Muscle of leg (tissue), 16 donors: ENCODE data around the gene ATXN7L1. TPM values are rescaled to one million over a fixed set of nuclear protein-coding genes. Genes with fewer than 3 reads are reported as not detected.

Experiments
- DNase-seq: peaks from one replicate; pipeline ENCODE4 v3.0.0; 2013
- H3K27ac ChIP-seq: one replicate; pipeline ENCODE4 v1.5.1; 2013; ENCODE audit warnings: mild to moderate bottlenecking, low read length, control low read depth
- H3K27me3 ChIP-seq: one replicate; pipeline ENCODE4 v1.6.1; 2013; ENCODE audit warnings: low read length; ENCODE audit not compliant: control insufficient read depth, insufficient read depth
- H3K36me3 ChIP-seq: one replicate; pipeline ENCODE4 v1.6.1; 2013; ENCODE audit warnings: low read length; ENCODE audit not compliant: control insufficient read depth, insufficient read depth
- H3K4me1 ChIP-seq: one replicate; pipeline ENCODE4 v1.6.1; 2013; ENCODE audit warnings: low read length; ENCODE audit not compliant: control insufficient read depth, insufficient read depth
- H3K4me3 ChIP-seq: one replicate; pipeline ENCODE4 v1.5.1; 2013; ENCODE audit warnings: low read length, control low read depth
- H3K9me3 ChIP-seq: replicated peaks from 2 replicates; pipeline ENCODE4 v1.6.1; 2013; ENCODE audit warnings: low read depth, low read length; ENCODE audit not compliant: control insufficient read depth
- WGBS: methylation state at CpG from one replicate; pipeline ENCODE4 v1.1.5; 2013; ENCODE audit warnings: missing lambda C conversion rate; ENCODE audit not compliant: insufficient coverage; 5-methylcytosine and 5-hydroxymethylcytosine counted together
- long read RNA-seq, 11 donors: transcript quantifications; one replicate each; lab custom pipeline, GENCODE V29; 2026
- polyA plus RNA-seq, 8 donors: library from polyadenylated mRNA; unstranded; fragments of 120-200 nt; gene quantifications; one replicate each; pipeline versions ENCODE4 v1.2.1 to v1.2.3, GENCODE V29; 2013; ENCODE audit warnings: inconsistent platforms in 1 of 8, low replicate concordance in 1 of 8; ENCODE audit not compliant: insufficient read length in 8 of 8, insufficient read depth in 1 of 8
- total RNA-seq: library from RNA; stranded (reverse); fragments of 120-200 nt; gene quantifications from one replicate; pipeline ENCODE4 v1.2.4, GENCODE V29; 2013

The ATXN7L1 gene
- total RNA-seq (6.3 TPM), polyA plus RNA-seq (1 to 10 TPM; 4.7 to 7.2 (median 6.2) TPM)
- long read RNA-seq, donor 1 = 0 reads
- long read RNA-seq, donor 2 = 0 reads
- long read RNA-seq, donor 3 = 0 reads
- long read RNA-seq, donor 4 = 0 reads
- long read RNA-seq, donor 5, partial matches to known transcripts = 0 of 2 reads
- long read RNA-seq, donor 5, other reads (novel, unspliced or antisense) = 0 of 2 reads
- long read RNA-seq, donor 6, partial matches to known transcripts = 0 of 2 reads
- long read RNA-seq, donor 6, other reads (novel, unspliced or antisense) = 0 of 2 reads
- long read RNA-seq, donor 7 = 0 reads
- long read RNA-seq, donor 8 = 0 reads
- long read RNA-seq, donor 9 = 0 reads
- long read RNA-seq, donor 10, partial matches to known transcripts = 0 of 6 reads
- long read RNA-seq, donor 10, other reads (novel, unspliced or antisense) = 5 of 6 reads
- long read RNA-seq, donor 11 = 0 reads

- WGBS = under 1% methylated on average over 58 of the region's 77 CpGs
- no peaks in the 10 kb centered on the region for H3K36me3 ChIP-seq
- H3K27me3 ChIP-seq = peaks cover 3% of the 10 kb centered on the region
- peak; percentile 99 for DNase-seq
- H3K27ac ChIP-seq = peak within 1 kb of the TSS; percentile 87
- peak within 1 kb of the TSS; percentile 80 for H3K4me3 ChIP-seq
- peaks cover 16% of the 10 kb centered on the region for H3K4me1 ChIP-seq
- no peaks in the 10 kb centered on the region for H3K9me3 ChIP-seq
These were observed at the start of gene ATXN7L1 for GRCh38 chr7:105876091-105876963. ATXN7L1 (minus strand) TSS chr7:105876599; CDS start chr7:105876558, 41 bp downstream.

- Histone ChIP-seq H3K27ac (no peak overlapping the region), H3K4me1 (no peaks in the 10 kb centered on the region), H3K9me3 (peaks cover 11% of the 10 kb centered on the region), H3K36me3 (no peaks in the 10 kb centered on the region), H3K27me3 (no peaks in the 10 kb centered on the region), H3K4me3 (no peak overlapping the region)
- DNase-seq = no peak
- WGBS = 43% methylated on average over 3 of the region's 3 CpGs
These were observed 49.7 kb upstream of the ATXN7L1 start for GRCh38 chr7:105926131-105926530.

- Histone ChIP-seq H3K9me3 (peaks cover 11% of the 10 kb centered on the region), H3K27ac (no peak overlapping the region), H3K4me3 (no peak overlapping the region), H3K36me3 (no peaks in the 10 kb centered on the region), H3K27me3 (no peaks in the 10 kb centered on the region), H3K4me1 (no peaks in the 10 kb centered on the region)
- no CpG with 5 or more reads among the region's 1 CpG for WGBS
- no peak for DNase-seq
These were observed 48.5 kb upstream of the ATXN7L1 start for GRCh38 chr7:105924945-105925344.

- Histone ChIP-seq H3K27ac (no peak overlapping the region), H3K27me3 (no peaks in the 10 kb centered on the region), H3K9me3 (peaks cover 11% of the 10 kb centered on the region), H3K4me1 (no peaks in the 10 kb centered on the region), H3K4me3 (no peak overlapping the region), H3K36me3 (no peaks in the 10 kb centered on the region)
- WGBS = no CpG with 5 or more reads among the region's 4 CpGs
- DNase-seq = no peak
These were observed 44.4 kb upstream of the ATXN7L1 start for GRCh38 chr7:105920766-105921165.

- Histone ChIP-seq H3K4me1 (no peaks in the 10 kb centered on the region), H3K9me3 (no peaks in the 10 kb centered on the region), H3K36me3 (no peaks in the 10 kb centered on the region), H3K4me3 (no peak overlapping the region), H3K27ac (no peak overlapping the region), H3K27me3 (no peaks in the 10 kb centered on the region)
- DNase-seq = no peak
- no CpG with 5 or more reads among the region's 2 CpGs for WGBS
These were observed 41.3 kb upstream of the ATXN7L1 start for GRCh38 chr7:105917659-105918058.

- Histone ChIP-seq H3K27ac (no peak overlapping the region), H3K9me3 (no peaks in the 10 kb centered on the region), H3K27me3 (no peaks in the 10 kb centered on the region), H3K36me3 (no peaks in the 10 kb centered on the region), H3K4me3 (no peak overlapping the region), H3K4me1 (no peaks in the 10 kb centered on the region)
- 100% methylated on average over 1 of the region's 1 CpG for WGBS
- DNase-seq = no peak
These were observed 40.2 kb upstream of the ATXN7L1 start for GRCh38 chr7:105916603-105917002.

- Histone ChIP-seq H3K4me1 (no peaks in the 10 kb centered on the region), H3K27me3 (no peaks in the 10 kb centered on the region), H3K36me3 (peaks cover 2% of the 10 kb centered on the region), H3K9me3 (no peaks in the 10 kb centered on the region), H3K27ac (no peak overlapping the region), H3K4me3 (no peak overlapping the region)
- WGBS = no CpG with 5 or more reads among the region's 3 CpGs
- no peak for DNase-seq
These were observed 37.5 kb upstream of the ATXN7L1 start for GRCh38 chr7:105913947-105914346.

- Histone ChIP-seq H3K27ac (no peak overlapping the region), H3K9me3 (no peaks in the 10 kb centered on the region), H3K36me3 (peaks cover 2% of the 10 kb centered on the region), H3K4me1 (no peaks in the 10 kb centered on the region), H3K27me3 (no peaks in the 10 kb centered on the region), H3K4me3 (no peak overlapping the region)
- no peak for DNase-seq
- WGBS = no CpG with 5 or more reads among the region's 4 CpGs
These were observed 35.7 kb upstream of the ATXN7L1 start for GRCh38 chr7:105911961-105912575.

GRCh38 chr7:105910172-105910571, 33.8 kb upstream of the ATXN7L1 start:
- DNase-seq = no peak
- peaks cover 2% of the 10 kb centered on the region for H3K4me1 ChIP-seq
- WGBS = 100% methylated on average over 3 of the region's 5 CpGs
- no peaks in the 10 kb centered on the region for H3K27me3 ChIP-seq
- H3K9me3 ChIP-seq = no peaks in the 10 kb centered on the region
- H3K4me3 ChIP-seq = no peak overlapping the region
- H3K36me3 ChIP-seq = peaks cover 2% of the 10 kb centered on the region
- no peak overlapping the region for H3K27ac ChIP-seq

- H3K36me3 ChIP-seq = peaks cover 2% of the 10 kb centered on the region
- H3K4me1 ChIP-seq = peaks cover 2% of the 10 kb centered on the region
- DNase-seq = no peak
- 94% methylated on average over 5 of the region's 7 CpGs for WGBS
- H3K9me3 ChIP-seq = no peaks in the 10 kb centered on the region
- H3K27ac ChIP-seq = no peak overlapping the region
- H3K27me3 ChIP-seq = no peaks in the 10 kb centered on the region
- no peak overlapping the region for H3K4me3 ChIP-seq
These were observed 33.3 kb upstream of the ATXN7L1 start for GRCh38 chr7:105909742-105910141.
